Measurements from ENCODE around the gene NAALADL2. TPM values are rescaled to one million over a fixed set of nuclear protein-coding genes. Genes with fewer than 3 reads are reported as not detected.

The NAALADL2 gene
- total RNA-seq, 1 donor from 2014 or later: 1.1 TPM

- no peak for FAIRE-seq
- TF ChIP-seq CTCF (IDR thresholded peaks at IDR 0.05; ENCODE audit: insufficient read depth, low read length, severe bottlenecking): no peak
- no peaks in the 10 kb centered on the region for H3K27me3 ChIP-seq (ENCODE audit: control insufficient read depth, insufficient read depth, low read length)
- H3K4me3 ChIP-seq (ENCODE audit: low read depth, low read length): no peak overlapping the region
- DNase-seq (ENCODE audit: low read depth): no peak
- H3K36me3 ChIP-seq (ENCODE audit: control insufficient read depth, insufficient read depth, low read length): no peaks in the 10 kb centered on the region
These were observed 182.2 kb downstream of the NAALADL2 start for GRCh38 chr3:175041369-175041768.

GRCh38 chr3:175046601-175047000, 187.5 kb downstream of the NAALADL2 start:
- no peak overlapping the region for H3K4me3 ChIP-seq (ENCODE audit: low read depth, low read length)
- DNase-seq (ENCODE audit: low read depth) (no peak), FAIRE-seq (no peak)
- no peak for TF ChIP-seq CTCF (IDR thresholded peaks at IDR 0.05; ENCODE audit: insufficient read depth, low read length, severe bottlenecking)
- H3K36me3 ChIP-seq (ENCODE audit: control insufficient read depth, insufficient read depth, low read length): no peaks in the 10 kb centered on the region
- H3K27me3 ChIP-seq (ENCODE audit: control insufficient read depth, insufficient read depth, low read length): no peaks in the 10 kb centered on the region

- no peak for FAIRE-seq
- DNase-seq (ENCODE audit: low read depth): no peak
- H3K36me3 ChIP-seq (ENCODE audit: control insufficient read depth, insufficient read depth, low read length): no peaks in the 10 kb centered on the region
- no peak for TF ChIP-seq CTCF (IDR thresholded peaks at IDR 0.05; ENCODE audit: insufficient read depth, low read length, severe bottlenecking)
- H3K27me3 ChIP-seq (ENCODE audit: control insufficient read depth, insufficient read depth, low read length): no peaks in the 10 kb centered on the region
- no peak overlapping the region for H3K4me3 ChIP-seq (ENCODE audit: low read depth, low read length)
These were observed 188.7 kb downstream of the NAALADL2 start for GRCh38 chr3:175047786-175048185.

GRCh38 chr3:175057401-175057800, 198.3 kb downstream of the NAALADL2 start:
- FAIRE-seq (no peak), DNase-seq (ENCODE audit: low read depth) (no peak)
- no peak overlapping the region for H3K4me3 ChIP-seq (ENCODE audit: low read depth, low read length)
- no peaks in the 10 kb centered on the region for H3K36me3 ChIP-seq (ENCODE audit: control insufficient read depth, insufficient read depth, low read length)
- no peaks in the 10 kb centered on the region for H3K27me3 ChIP-seq (ENCODE audit: control insufficient read depth, insufficient read depth, low read length)
- no peak for TF ChIP-seq CTCF (IDR thresholded peaks at IDR 0.05; ENCODE audit: insufficient read depth, low read length, severe bottlenecking)

GRCh38 chr3:175059788-175060187, 200.7 kb downstream of the NAALADL2 start:
- DNase-seq (ENCODE audit: low read depth) (no peak), FAIRE-seq (no peak)
- H3K36me3 ChIP-seq (ENCODE audit: control insufficient read depth, insufficient read depth, low read length): no peaks in the 10 kb centered on the region
- no peaks in the 10 kb centered on the region for H3K27me3 ChIP-seq (ENCODE audit: control insufficient read depth, insufficient read depth, low read length)
- no peak for TF ChIP-seq CTCF (IDR thresholded peaks at IDR 0.05; ENCODE audit: insufficient read depth, low read length, severe bottlenecking)
- no peak overlapping the region for H3K4me3 ChIP-seq (ENCODE audit: low read depth, low read length)

GRCh38 chr3:175065497-175065896, 206.4 kb downstream of the NAALADL2 start:
- FAIRE-seq: no peak
- no peak for DNase-seq (ENCODE audit: low read depth)
- H3K36me3 ChIP-seq (ENCODE audit: control insufficient read depth, insufficient read depth, low read length): no peaks in the 10 kb centered on the region

More at GRCh38 chr3:175065497-175065896, 206.4 kb downstream of the NAALADL2 start:
- H3K27me3 ChIP-seq (ENCODE audit: control insufficient read depth, insufficient read depth, low read length): no peaks in the 10 kb centered on the region
- TF ChIP-seq CTCF (IDR thresholded peaks at IDR 0.05; ENCODE audit: insufficient read depth, low read length, severe bottlenecking): no peak
- no peak overlapping the region for H3K4me3 ChIP-seq (ENCODE audit: low read depth, low read length)

All from bronchial epithelial cell (primary cell).